ENCODE data around the gene UGT3A1.
"Not testable (repeated sequence)": the region's sequence is repeated elsewhere in the genome, so short reads cannot be mapped to it uniquely, and the experiment has no call there.

The UGT3A1 gene, protein sequence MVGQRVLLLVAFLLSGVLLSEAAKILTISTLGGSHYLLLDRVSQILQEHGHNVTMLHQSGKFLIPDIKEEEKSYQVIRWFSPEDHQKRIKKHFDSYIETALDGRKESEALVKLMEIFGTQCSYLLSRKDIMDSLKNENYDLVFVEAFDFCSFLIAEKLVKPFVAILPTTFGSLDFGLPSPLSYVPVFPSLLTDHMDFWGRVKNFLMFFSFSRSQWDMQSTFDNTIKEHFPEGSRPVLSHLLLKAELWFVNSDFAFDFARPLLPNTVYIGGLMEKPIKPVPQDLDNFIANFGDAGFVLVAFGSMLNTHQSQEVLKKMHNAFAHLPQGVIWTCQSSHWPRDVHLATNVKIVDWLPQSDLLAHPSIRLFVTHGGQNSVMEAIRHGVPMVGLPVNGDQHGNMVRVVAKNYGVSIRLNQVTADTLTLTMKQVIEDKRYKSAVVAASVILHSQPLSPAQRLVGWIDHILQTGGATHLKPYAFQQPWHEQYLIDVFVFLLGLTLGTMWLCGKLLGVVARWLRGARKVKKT

DNA sequence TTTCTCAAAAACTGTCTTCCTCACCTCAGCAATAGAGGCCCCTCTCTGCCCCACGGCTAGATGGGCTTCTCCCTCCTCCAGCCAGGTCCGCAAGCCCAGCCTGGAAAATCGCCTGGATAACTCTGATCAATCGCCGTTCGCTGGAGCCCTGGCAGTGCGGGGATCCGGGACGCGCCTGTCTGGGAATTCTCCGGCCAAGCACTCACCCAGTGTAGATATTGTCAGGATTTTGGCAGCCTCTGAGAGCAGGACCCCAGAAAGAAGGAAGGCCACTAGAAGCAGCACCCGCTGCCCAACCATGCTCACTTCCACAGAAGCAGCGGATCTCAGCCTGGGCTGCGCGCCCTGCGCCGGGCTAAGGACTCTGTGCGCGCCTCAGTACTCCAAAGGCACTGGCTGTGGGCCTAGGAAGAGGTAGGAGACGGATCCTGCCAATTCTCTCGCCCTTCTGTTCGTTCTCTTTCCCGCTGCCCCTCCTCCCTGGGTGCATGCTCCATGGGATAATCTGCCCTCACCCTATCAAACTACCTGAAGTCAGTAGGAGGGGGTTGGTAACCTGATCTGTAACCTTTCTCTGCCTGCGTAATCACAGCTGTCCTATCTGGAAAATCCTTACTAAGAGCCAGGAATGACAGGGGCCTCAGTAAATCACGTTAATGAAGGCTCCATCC is at the start of gene UGT3A1:
Gene UGT3A1, minus strand, starts transcription at position 450 of the 671 bp plus-strand sequence. Its CDS starts 150 bp downstream, at position 300.
- peaks cover 6% of the 10 kb centered on the region for H3K27me3 Mint-ChIP-seq
- no peak within 1 kb of the TSS for H3K4me3 Mint-ChIP-seq
- no peaks in the 10 kb centered on the region for H3K36me3 Mint-ChIP-seq (ENCODE audit: low read depth)
- H3K9me3 Mint-ChIP-seq = no peaks in the 10 kb centered on the region
- no peak for DNase-seq
- no peak within 1 kb of the TSS for H3K27ac Mint-ChIP-seq
- ATAC-seq = no peak
- H3K4me1 Mint-ChIP-seq = no peaks in the 10 kb centered on the region

DNA sequence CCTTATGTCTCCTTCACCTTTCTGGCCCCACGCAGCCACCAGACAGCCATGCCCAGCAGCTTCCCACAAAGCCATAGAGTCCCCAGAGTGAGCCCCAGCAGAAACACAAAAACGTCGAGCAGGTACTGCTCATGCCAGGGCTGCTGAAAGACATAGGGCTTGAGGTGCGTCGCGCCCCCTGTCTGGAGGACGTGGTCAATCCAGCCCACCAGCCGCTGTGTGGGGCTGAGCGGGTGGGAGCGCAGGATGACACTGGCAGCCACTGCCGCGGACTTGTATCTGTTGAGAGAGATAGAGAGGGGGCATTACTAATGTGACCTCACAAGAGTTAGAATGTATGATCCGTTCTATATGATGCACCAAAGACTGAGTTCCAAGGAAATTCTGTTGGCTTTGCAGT is 44.5 kb upstream of the UGT3A1 start:
- no peak overlapping the region for H3K4me3 Mint-ChIP-seq
- H3K4me1 Mint-ChIP-seq = no peaks in the 10 kb centered on the region
- ATAC-seq = no peak
- no peak for DNase-seq
- H3K9me3 Mint-ChIP-seq = no peaks in the 10 kb centered on the region
- H3K36me3 Mint-ChIP-seq (ENCODE audit: low read depth) = no peaks in the 10 kb centered on the region
- no peak overlapping the region for H3K27ac Mint-ChIP-seq
- H3K27me3 Mint-ChIP-seq = no peaks in the 10 kb centered on the region

DNA sequence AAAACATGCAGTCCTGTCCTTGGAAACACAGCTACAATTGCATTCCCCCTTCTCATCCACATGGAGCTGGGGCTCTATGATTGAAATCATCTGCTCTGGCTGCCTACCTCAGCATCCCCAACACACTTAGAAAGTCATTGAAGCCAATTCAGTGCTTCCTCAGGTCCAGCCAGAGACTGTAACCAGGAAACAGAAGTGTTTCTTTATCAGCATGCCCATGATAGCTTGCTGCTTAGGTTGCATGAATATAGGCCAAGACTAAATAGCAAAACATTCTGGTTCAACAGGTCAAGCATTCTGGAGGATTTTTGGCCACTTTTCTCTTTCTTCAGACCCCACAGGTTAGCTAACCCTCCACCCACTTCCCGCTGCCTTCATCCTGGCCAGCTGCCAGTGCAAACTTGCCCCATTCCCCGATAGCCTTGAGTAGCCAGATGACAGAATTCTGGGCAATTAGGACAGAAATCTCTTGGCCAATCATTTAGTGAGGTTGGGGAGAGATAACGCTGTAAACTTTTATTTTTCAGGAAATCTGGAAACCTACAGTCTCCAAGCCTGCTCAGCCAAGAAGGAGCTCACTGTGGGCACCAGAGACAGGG is 43.4 kb upstream of the UGT3A1 start:
- H3K4me3 Mint-ChIP-seq; H3K36me3 Mint-ChIP-seq (ENCODE audit: low read depth); DNase-seq; H3K27ac Mint-ChIP-seq; H3K9me3 Mint-ChIP-seq; ATAC-seq; H3K27me3 Mint-ChIP-seq; H3K4me1 Mint-ChIP-seq: not testable (repeated sequence)

DNA sequence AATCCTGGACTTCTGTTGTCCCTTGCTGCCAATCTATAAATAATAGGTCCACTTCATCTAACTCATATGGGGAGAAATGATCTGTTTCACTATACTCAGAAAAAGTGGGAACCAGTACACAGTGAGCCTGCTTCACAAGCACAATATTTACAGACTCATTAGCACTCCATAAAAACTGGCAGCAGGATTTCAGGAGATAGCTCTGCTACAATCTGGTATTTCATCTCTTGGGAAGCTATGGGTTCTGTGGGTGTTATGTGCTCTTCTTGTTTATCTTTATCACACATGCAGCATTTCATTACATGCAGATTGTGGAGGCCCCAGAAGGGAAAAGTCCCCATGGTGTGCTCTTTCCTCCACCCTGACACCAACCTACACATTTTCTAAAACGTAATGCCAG is 42.3 kb upstream of the UGT3A1 start:
- no peak for DNase-seq
- H3K36me3 Mint-ChIP-seq (ENCODE audit: low read depth) = no peaks in the 10 kb centered on the region
- H3K4me1 Mint-ChIP-seq = no peaks in the 10 kb centered on the region
- H3K9me3 Mint-ChIP-seq = no peaks in the 10 kb centered on the region
- no peak overlapping the region for H3K4me3 Mint-ChIP-seq
- no peaks in the 10 kb centered on the region for H3K27me3 Mint-ChIP-seq
- no peak for ATAC-seq
- no peak overlapping the region for H3K27ac Mint-ChIP-seq

DNA sequence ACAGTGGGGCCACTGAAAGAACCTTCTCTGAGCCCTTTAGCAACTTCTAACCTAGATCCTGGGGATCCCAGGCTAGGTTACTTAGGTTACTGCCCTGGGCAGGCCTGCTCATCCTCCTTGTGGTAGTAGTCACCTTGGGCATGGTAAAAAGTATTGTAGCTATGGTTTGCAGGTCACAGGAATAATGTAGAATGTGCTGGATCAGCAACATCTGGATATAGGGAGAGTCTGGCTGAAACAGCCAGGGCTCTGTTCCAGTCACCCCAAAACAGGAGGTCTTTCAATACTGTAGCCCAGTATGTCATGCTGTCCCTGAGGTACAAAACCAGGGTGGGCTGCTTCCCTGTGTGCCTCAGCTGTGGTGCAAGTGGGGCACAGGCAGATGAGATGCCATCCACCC is 41.9 kb upstream of the UGT3A1 start:
- no peaks in the 10 kb centered on the region for H3K36me3 Mint-ChIP-seq (ENCODE audit: low read depth)
- peaks cover under 1% of the 10 kb centered on the region for H3K27me3 Mint-ChIP-seq
- H3K27ac Mint-ChIP-seq = no peak overlapping the region
- ATAC-seq = no peak
- DNase-seq = no peak
- no peaks in the 10 kb centered on the region for H3K9me3 Mint-ChIP-seq
- H3K4me3 Mint-ChIP-seq = no peak overlapping the region
- no peaks in the 10 kb centered on the region for H3K4me1 Mint-ChIP-seq

DNA sequence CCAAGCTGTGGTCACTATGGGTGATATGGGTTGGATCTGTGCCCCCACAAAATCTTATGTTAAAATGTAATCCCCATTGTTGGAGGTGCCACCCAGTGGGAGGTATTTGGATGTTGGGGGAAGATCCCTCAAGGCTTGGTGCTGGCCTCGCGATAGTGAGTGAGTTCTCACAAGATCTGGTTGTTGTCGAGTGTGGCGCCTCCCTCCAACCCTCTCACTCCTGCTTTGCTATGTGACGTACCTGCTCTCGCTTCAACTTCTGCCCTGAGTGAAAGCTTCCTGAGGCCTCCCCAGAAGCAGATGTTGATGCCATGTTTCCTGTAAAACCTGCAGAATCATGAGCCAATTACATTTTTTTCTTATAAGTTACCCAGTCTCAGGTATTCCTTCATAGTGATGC is 40.0 kb upstream of the UGT3A1 start:
- Mint-ChIP-seq H3K36me3 (ENCODE audit: low read depth) (no peaks in the 10 kb centered on the region), H3K9me3 (no peaks in the 10 kb centered on the region), H3K27ac (no peak overlapping the region), H3K4me1 (no peaks in the 10 kb centered on the region), H3K4me3 (no peak overlapping the region), H3K27me3 (peaks cover 1% of the 10 kb centered on the region)
- ATAC-seq (no peak), DNase-seq (no peak)

DNA sequence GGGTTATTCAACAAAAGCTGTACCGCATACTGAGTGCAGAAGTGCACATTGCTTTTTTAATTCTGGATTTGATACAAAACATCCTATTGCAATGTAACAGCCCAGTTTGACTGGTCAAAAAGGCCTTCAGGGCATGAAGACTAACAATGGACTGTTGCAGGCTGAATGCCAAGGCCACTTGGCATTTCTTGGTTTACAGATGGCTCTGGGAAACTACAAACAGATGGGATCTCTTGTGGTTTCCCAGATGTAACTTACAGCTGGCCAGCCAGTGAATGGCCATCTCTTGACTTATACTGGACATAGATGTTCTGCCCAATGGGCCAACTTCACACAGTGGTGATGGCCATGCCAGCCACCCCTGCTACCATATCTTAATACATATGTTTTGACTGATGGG is 38.7 kb upstream of the UGT3A1 start:
- H3K36me3 Mint-ChIP-seq (ENCODE audit: low read depth) = no peaks in the 10 kb centered on the region
- ATAC-seq (no peak), DNase-seq (no peak)
- H3K4me3 Mint-ChIP-seq = no peak overlapping the region
- H3K27me3 Mint-ChIP-seq = peaks cover 1% of the 10 kb centered on the region
- no peak overlapping the region for H3K27ac Mint-ChIP-seq
- peaks cover 6% of the 10 kb centered on the region for H3K9me3 Mint-ChIP-seq
- H3K4me1 Mint-ChIP-seq = no peaks in the 10 kb centered on the region

DNA sequence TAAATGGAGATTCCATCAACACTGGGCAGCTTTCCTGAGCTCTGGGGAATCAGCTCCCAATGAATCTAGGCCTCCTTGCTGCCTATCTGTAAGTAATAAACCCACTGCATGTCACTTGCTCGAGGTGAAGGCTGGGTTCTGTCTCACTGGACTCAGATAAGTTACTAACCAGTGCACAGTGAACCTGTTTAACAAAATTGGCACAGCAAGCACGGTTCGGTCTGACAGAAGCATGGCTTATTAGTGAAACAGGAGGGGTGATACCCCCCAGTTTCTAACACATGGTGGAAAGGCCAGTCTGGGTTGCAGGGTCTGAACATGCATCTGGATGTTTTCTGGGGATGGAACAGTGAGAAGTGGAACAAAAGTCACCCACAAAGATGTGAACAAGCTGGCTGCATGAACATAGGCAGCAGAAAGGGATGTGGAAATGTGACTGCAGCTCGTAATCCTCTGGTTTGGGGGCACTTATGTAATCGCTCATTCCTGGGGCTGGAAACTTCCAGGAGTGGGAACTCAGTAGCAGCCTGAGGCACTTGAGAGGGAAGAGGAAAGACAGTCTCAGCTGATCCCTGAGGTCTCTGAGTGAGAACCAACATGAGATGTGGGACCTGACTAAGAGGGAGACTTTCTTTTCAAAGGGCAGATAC is 37.8 kb upstream of the UGT3A1 start:
- DNase-seq (no peak), ATAC-seq (no peak)
- Mint-ChIP-seq H3K36me3 (ENCODE audit: low read depth) (no peaks in the 10 kb centered on the region), H3K27ac (no peak overlapping the region), H3K4me1 (no peaks in the 10 kb centered on the region), H3K27me3 (peaks cover 6% of the 10 kb centered on the region), H3K9me3 (peaks cover 15% of the 10 kb centered on the region), H3K4me3 (no peak overlapping the region)

DNA sequence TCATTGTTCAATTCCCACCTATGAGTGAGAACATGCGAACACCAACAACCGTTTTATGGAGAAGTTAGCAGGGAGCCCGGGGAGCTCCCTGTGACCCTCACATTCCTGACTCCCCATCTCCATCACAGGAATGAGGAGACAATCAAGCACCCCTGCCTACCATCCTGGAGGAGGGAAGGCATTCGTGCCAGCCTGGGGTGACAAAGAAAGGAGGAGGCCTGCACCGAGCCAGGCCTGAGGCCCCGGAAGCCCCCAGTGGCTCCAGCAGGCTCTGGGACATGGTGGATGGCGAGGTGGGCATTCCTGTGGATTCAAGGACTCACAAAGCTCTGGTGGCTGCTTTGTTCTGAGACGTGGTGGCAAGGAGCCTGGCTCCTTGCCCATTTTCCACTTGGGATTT is 36.5 kb upstream of the UGT3A1 start:
- no peak overlapping the region for H3K4me3 Mint-ChIP-seq
- H3K4me1 Mint-ChIP-seq = no peaks in the 10 kb centered on the region
- H3K27me3 Mint-ChIP-seq = peaks cover 6% of the 10 kb centered on the region
- no peaks in the 10 kb centered on the region for H3K36me3 Mint-ChIP-seq (ENCODE audit: low read depth)
- peaks cover 16% of the 10 kb centered on the region for H3K9me3 Mint-ChIP-seq
- DNase-seq = no peak
- ATAC-seq = no peak
- H3K27ac Mint-ChIP-seq = no peak overlapping the region

DNA sequence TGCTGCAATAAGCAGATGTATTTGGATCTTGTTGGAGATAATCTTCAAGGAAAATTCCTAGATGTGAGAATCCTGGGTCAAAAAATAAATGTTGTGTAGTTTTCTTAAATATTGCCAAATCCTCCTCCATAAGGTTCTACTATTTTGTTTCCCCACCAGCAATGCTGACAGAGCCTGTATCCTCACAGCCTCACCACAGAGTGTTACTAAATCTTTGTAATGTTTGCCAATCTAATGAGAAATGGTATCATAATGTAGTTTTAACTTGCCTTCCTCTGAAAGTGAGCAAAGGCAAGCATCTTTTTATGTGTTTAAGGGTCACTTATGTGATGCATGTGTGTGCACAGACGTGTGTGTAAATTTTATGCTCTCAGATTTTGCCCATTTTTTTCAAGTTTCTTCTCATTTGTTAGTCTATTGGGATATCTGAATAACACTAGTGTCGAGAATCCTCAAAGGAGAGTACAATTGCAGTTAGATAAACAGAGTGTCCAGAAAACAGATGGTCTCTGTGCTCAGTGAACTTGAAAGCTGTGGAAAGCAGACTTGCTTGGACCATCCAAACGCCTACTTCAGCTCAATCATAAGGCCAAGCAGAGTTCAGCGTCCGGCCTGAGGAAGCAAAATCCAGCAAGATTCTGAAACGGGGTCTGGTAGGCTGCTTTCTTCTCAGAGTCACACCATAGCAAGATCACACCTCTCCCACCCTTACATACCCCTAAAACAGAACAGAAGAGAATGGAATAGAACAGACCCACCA is 35.7 kb upstream of the UGT3A1 start:
- H3K4me3 Mint-ChIP-seq = no peak overlapping the region
- ATAC-seq = no peak
- H3K9me3 Mint-ChIP-seq = peaks cover 16% of the 10 kb centered on the region
- no peak for DNase-seq
- H3K36me3 Mint-ChIP-seq (ENCODE audit: low read depth) = no peaks in the 10 kb centered on the region
- peaks cover 6% of the 10 kb centered on the region for H3K27me3 Mint-ChIP-seq
- no peaks in the 10 kb centered on the region for H3K4me1 Mint-ChIP-seq
- H3K27ac Mint-ChIP-seq = no peak overlapping the region

DNA sequence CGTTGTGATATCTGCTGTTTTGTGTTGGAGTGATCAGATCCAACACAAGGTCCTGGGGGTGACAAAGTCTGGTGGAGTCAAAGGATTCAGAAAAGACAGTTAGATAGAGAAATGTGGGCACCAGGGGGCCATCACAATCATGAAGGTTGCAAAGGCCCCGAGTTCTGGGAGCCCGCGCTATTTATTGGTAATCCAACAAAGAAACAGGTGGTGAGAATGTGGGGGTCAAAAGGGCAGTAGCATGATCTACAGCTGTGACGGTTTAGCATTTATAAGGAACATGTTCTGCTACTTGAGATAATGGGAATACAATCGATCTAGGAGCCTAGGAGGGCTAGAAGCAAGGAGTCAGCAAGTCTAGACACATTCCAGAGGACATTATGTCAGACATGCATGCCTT is 31.1 kb upstream of the UGT3A1 start:
- H3K36me3 Mint-ChIP-seq (ENCODE audit: low read depth); ATAC-seq; H3K4me1 Mint-ChIP-seq; H3K27ac Mint-ChIP-seq; H3K27me3 Mint-ChIP-seq; H3K4me3 Mint-ChIP-seq; DNase-seq: not testable (repeated sequence)
- H3K9me3 Mint-ChIP-seq = peaks cover 16% of the 10 kb centered on the region

DNA sequence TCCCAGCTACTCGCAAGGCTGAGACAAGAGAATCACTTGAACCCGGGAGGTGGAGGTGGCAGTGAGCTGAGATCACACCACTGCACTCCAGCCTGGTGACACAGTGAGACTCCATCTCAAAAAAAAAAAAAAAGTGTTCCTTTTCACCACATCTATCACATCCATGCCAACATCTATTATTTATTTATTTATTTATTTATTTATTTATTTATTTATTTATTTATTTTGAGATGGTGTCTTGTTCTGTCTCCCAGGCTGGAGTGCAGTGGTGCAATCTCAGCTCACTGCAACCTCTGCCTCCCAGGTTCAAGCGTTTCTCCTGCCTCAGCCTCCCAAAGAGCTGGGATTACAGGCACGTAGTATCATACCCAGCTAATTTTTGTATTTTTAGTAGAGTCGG is 28.4 kb upstream of the UGT3A1 start:
- not testable (repeated sequence) for H3K27ac Mint-ChIP-seq; DNase-seq; ATAC-seq; H3K4me3 Mint-ChIP-seq; H3K36me3 Mint-ChIP-seq (ENCODE audit: low read depth); H3K27me3 Mint-ChIP-seq; H3K4me1 Mint-ChIP-seq
- H3K9me3 Mint-ChIP-seq = peaks cover 22% of the 10 kb centered on the region

DNA sequence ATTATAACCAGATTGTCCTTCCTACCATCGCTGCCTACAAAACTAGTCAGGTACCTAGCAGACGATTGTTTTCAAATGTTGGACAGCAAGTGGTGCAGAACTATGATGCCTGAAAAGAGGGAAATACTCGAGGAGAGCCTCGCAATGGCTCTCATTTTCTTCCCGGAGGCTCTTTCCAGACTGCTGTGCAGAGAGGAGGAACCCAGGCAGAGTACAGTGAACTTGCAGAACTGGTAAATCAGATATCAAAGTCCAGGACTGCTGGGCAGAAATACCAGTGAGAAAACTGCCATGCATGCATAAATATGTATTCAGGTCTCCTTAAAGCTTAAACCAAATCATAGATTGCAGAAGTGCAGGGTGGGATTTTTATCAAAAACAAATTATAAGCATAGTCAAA is 26.4 kb upstream of the UGT3A1 start:
- H3K27me3 Mint-ChIP-seq = no peaks in the 10 kb centered on the region

DNA sequence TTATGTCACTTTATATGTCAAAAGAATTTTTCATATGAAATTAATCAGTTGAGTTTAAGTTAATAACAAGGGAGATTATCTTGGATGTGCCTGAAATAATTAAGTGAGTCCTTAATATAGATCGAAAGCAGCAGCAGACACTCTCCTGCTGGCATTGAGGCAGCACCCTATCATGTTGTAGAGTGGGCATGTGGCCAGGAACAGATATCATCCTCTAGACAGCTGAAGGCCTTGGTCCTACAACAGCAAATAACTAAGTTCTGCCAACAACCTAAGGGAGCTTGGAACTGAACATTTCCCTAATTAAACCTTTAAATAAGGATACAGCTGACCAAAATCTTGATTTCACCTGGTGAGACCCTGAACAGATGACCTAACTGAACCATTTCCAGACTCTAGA is 25.8 kb upstream of the UGT3A1 start:
- H3K9me3 Mint-ChIP-seq = peaks cover 38% of the 10 kb centered on the region
- ATAC-seq (no peak), DNase-seq (no peak)
- no peaks in the 10 kb centered on the region for H3K4me1 Mint-ChIP-seq
- H3K36me3 Mint-ChIP-seq (ENCODE audit: low read depth) = peaks cover 2% of the 10 kb centered on the region
- no peak overlapping the region for H3K27ac Mint-ChIP-seq
- H3K4me3 Mint-ChIP-seq = no peak overlapping the region
- no peaks in the 10 kb centered on the region for H3K27me3 Mint-ChIP-seq

More for the DNA sequence above, 26.4 kb upstream of the UGT3A1 start:
- no peak overlapping the region for H3K4me3 Mint-ChIP-seq
- no peak overlapping the region for H3K27ac Mint-ChIP-seq
- H3K4me1 Mint-ChIP-seq = no peaks in the 10 kb centered on the region
- ATAC-seq (no peak), DNase-seq (no peak)
- peaks cover 31% of the 10 kb centered on the region for H3K9me3 Mint-ChIP-seq
- H3K36me3 Mint-ChIP-seq (ENCODE audit: low read depth) = peaks cover 2% of the 10 kb centered on the region
